Nephron progenitor cell (in vitro differentiated cells): ENCODE data around the gene CNOT3.
"Not testable (repeated sequence)": the region's sequence is repeated elsewhere in the genome, so short reads cannot be mapped to it uniquely, and the experiment has no call there.

Source experiments
- DNase-seq: peaks from one replicate; pipeline ENCODE4 v3.0.0; 2021
- H3K27ac Mint-ChIP-seq: 2 replicates; pipeline ENCODE4 v1.8.0; 2021; ENCODE audit warnings: mild to moderate bottlenecking, moderate library complexity, mixed read lengths
- H3K27me3 Mint-ChIP-seq: 2 replicates; pipeline ENCODE4 v1.8.0; 2021; ENCODE audit warnings: mild to moderate bottlenecking, low read depth, mixed read lengths; ENCODE audit not compliant: poor library complexity
- H3K36me3 Mint-ChIP-seq: 2 replicates; pipeline ENCODE4 v1.8.0; 2021; ENCODE audit warnings: low read depth, mixed read lengths
- H3K4me1 Mint-ChIP-seq: 2 replicates; pipeline ENCODE4 v1.8.0; 2021; ENCODE audit warnings: mixed read lengths
- H3K4me3 Mint-ChIP-seq: 2 replicates; pipeline ENCODE4 v1.8.0; 2021; ENCODE audit warnings: mild to moderate bottlenecking, moderate library complexity, mixed read lengths
- H3K9me3 Mint-ChIP-seq: 2 replicates; pipeline ENCODE4 v1.8.0; 2021; ENCODE audit warnings: mild to moderate bottlenecking, moderate library complexity, mixed read lengths
- CTCF ChIP-seq: fragments of 200-600 bp; sonication (generic); IDR thresholded peaks from 2 replicates; pipeline ENCODE4 v1.5.0; 2021; ENCODE audit warnings: antibody characterized with exemption

Gene CNOT3

DNA sequence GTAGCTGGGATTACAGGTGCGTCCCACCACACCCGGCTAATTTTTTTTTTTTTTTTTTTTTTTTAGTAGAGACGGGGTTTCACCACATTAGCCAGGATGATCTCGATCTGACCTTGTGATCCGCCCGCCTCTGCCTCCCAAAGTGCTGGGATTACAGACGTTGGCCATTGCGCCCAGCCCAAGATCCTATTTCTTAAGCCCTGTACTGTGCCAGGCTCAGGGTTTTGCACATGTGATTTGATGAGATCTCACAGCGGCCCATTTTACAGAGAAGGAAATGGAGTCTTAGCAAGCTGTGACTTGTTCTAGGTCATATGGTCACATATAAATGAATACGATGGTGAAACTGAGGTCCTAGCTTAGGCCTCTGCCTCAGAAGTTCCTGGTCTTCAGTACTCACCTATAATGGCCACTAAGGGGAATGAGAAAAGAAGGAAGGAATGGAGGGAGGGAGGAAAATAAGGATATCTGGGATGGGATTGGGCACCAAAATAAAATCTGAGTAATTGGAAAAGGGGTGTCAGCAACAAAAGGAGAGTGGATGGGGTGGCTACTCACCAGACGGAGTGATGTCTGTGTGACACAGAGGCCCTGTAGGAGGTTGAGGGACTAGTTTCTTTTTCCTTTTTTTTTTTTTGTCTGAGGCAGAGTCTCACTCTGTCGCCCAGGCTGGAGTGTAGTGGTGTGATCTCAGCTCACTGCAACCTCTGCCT, 38.2 kb upstream of the CNOT3 start:
- Mint-ChIP-seq H3K4me3 (no peak overlapping the region), H3K27me3 (peaks cover 60% of the 10 kb centered on the region), H3K4me1 (peaks cover 19% of the 10 kb centered on the region), H3K27ac (no peak overlapping the region), H3K9me3 (peaks cover 5% of the 10 kb centered on the region), H3K36me3 (no peaks in the 10 kb centered on the region)
- DNase-seq = no peak
- TF ChIP-seq CTCF = no peak

DNA sequence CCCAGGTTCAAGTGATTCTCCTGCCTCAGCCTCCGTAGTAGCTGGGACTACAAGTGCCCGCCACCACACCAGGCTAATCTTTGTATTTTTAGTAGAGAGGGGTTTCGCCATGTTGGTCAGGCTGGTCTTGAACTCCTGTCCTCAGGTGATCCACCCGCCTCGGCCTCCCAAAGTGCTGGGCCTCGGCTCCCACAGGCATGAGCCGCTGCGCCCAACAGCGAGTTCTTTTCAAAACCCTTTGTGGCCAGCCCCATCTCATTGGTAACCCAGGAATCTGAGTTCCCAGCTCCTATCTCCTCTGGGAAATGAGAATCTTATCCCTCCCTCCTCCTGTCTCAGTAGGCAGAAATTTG, 37.7 kb upstream of the CNOT3 start:
- H3K4me3 Mint-ChIP-seq, H3K36me3 Mint-ChIP-seq, DNase-seq, H3K9me3 Mint-ChIP-seq, H3K27ac Mint-ChIP-seq: not testable (repeated sequence)
- Mint-ChIP-seq H3K27me3 (peaks cover 54% of the 10 kb centered on the region), H3K4me1 (peaks cover 19% of the 10 kb centered on the region)

DNA sequence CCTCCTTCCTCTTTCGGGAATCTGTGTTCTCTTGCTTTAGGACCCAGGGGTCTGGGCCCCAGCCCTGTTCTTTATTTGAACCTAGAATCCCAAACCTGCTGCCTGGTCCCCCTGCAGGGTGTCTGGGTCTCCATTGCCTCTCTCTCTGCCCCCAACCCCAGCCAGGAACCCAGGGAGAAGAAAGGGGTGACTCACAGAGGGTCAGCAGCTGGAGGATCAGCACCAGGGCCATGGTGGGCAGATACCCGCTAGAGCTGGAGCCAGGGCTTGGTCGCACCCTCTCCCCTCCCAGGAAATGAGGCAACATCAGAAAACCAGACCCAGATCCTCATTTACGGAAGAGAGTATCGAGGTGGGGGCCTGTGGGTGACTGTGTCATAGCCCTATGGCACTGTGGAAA, 37.0 kb upstream of the CNOT3 start, which contains the start of gene OSCAR:
TSS of gene OSCAR (minus strand) at position 243 of the 400 bp plus-strand sequence. CDS start at position 232, 11 bp downstream.
- Mint-ChIP-seq H3K27ac (no peak within 1 kb of the TSS), H3K4me3 (peak within 1 kb of the TSS; percentile 98), H3K36me3 (peaks cover 3% of the 10 kb centered on the region), H3K9me3 (no peaks in the 10 kb centered on the region), H3K4me1 (peaks cover 22% of the 10 kb centered on the region), H3K27me3 (peaks cover 47% of the 10 kb centered on the region)
- no peak for DNase-seq
- no peak for TF ChIP-seq CTCF

DNA sequence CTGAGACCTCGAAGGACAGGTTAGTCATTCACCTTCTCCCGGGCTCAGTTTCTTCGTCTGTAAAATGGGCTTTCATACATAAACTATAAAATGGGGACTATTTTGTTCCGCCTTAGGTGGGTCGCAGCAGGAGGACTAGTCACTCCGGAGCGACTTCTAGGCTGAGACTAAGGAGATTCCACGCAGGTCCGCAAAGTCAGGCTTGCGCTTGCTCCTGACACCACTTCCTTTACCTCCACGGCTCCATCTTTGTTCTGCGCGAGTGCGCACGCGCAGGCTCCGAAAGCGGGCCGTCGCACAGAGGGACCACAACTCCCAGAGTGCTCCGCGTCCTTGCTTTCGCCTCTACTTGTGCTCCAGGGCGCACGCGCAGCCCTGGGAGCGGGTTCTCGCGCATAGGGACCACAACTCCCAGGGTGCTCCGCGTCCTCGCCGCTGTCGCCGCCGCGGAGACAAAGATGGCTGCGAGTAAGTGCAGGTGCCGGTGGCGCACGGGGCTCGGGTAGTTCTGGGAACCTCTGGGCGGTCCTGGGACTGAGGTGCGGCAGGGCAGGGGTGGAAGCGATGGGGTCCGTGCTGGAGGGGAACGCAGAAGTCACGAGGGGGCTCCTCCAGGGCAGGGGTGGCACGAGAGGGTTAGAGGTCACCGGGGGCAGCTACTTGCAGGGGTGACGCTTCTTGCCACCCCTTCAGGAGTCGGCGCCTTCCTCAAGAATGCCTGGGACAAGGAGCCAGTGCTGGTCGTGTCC, 35.0 kb upstream of the CNOT3 start, which contains the start of gene NDUFA3:
TSS of gene NDUFA3 (plus strand) at position 435 of the 749 bp plus-strand sequence. CDS start at position 459, 24 bp downstream.
- no peak for TF ChIP-seq CTCF
- no peak within 1 kb of the TSS for H3K27ac Mint-ChIP-seq
- peaks cover 22% of the 10 kb centered on the region for H3K36me3 Mint-ChIP-seq
- peak; percentile 95 for DNase-seq
- peak within 1 kb of the TSS; percentile 98 for H3K4me3 Mint-ChIP-seq
- H3K27me3 Mint-ChIP-seq = peaks cover 27% of the 10 kb centered on the region
- H3K4me1 Mint-ChIP-seq = peaks cover 27% of the 10 kb centered on the region
- H3K9me3 Mint-ChIP-seq = no peaks in the 10 kb centered on the region

GRCh38 chr19:54104998-54105715, 32.4 kb upstream of the CNOT3 start:
- peak overlapping the region; percentile 98 for H3K4me3 Mint-ChIP-seq
- H3K36me3 Mint-ChIP-seq = peaks cover 26% of the 10 kb centered on the region
- peaks cover 4% of the 10 kb centered on the region for H3K27me3 Mint-ChIP-seq
- no peak for TF ChIP-seq CTCF
- no peaks in the 10 kb centered on the region for H3K9me3 Mint-ChIP-seq
- DNase-seq = no peak
- H3K4me1 Mint-ChIP-seq = peaks cover 27% of the 10 kb centered on the region
- peak overlapping the region; percentile 66 for H3K27ac Mint-ChIP-seq

- Mint-ChIP-seq H3K27me3 (no peaks in the 10 kb centered on the region), H3K36me3 (peaks cover 31% of the 10 kb centered on the region), H3K27ac (peak overlapping the region; percentile 66), H3K4me1 (peaks cover 27% of the 10 kb centered on the region), H3K4me3 (peak overlapping the region; percentile 15), H3K9me3 (no peaks in the 10 kb centered on the region)
- DNase-seq = no peak
- TF ChIP-seq CTCF = no peak
Observed at GRCh38 chr19:54105796-54106195, 31.8 kb upstream of the CNOT3 start.
